Prostate gland (tissue), 2 donors: ENCODE data around the gene CMC4. TPM values are rescaled to one million over a fixed set of nuclear protein-coding genes. Genes with fewer than 3 reads are reported as not detected.
A peak's percentile ranks its signal among the peaks of the same experiment; 100 is the strongest.

Experiments used
- DNase-seq: peaks from one replicate; pipeline ENCODE4 v3.0.0-alpha.2; 2019; ENCODE audit warnings: low spot score
- H3K27ac ChIP-seq, 2 donors: fragments of 200-600 bp; sonication (generic); 2 replicates each; pipeline ENCODE4 v1.5.1; 2017 to 2019
- H3K27me3 ChIP-seq: fragments of 200-600 bp; sonication (generic); replicated peaks from 2 replicates; pipeline ENCODE4 v1.5.1; 2019; ENCODE audit not compliant: insufficient read depth
- H3K36me3 ChIP-seq, 2 donors: fragments of 200-600 bp; sonication (generic); 1 replicate in 1 of 2; 2 replicates in 1 of 2; pipeline versions ENCODE4 v1.5.1 to v1.8.1; 2017 to 2019
- H3K4me1 ChIP-seq: fragments of 200-600 bp; sonication (generic); replicated peaks from 2 replicates; pipeline ENCODE4 v1.5.1; 2019
- H3K4me3 ChIP-seq, 2 donors: fragments of 200-600 bp; sonication (generic); 2 replicates each; pipeline ENCODE4 v1.5.1; 2017 to 2019
- H3K9me3 ChIP-seq: fragments of 200-600 bp; sonication (generic); 2 replicates; pipeline ENCODE4 v1.5.1; 2017
- POLR2A ChIP-seq: fragments of 450-650 bp; IDR thresholded peaks from one replicate; pipeline ENCODE4 v1.6.1; 2016; ENCODE audit warnings: antibody characterized with exemption, mild to moderate bottlenecking
- POLR2AphosphoS5 ChIP-seq: sonication (generic); formaldehyde crosslinking; IDR thresholded peaks from one replicate; pipeline ENCODE4 v1.6.1; 2017; ENCODE audit warnings: antibody characterized with exemption
- WGBS: methylation state at CpG from one replicate; pipeline ENCODE4 v1.1.5; 2018; 5-methylcytosine and 5-hydroxymethylcytosine counted together
- intact Hi-C: fragments of 100-400 bp; cut with DNase I; formaldehyde crosslinking; loops from one replicate; pipeline ENCODE4 v1.14.2; 2022
- total RNA-seq, 2 donors: library from RNA; depleted of rRNA; stranded (reverse); fragments of >200 nt; gene quantifications; one replicate each; pipeline ENCODE4 v1.1.0, GENCODE V29; 2016
- TF ChIP-seq, protein P1 (sequence below), 4 experiments: fragments of 200-600 bp in 2 of 4; fragments of 450-650 bp in 2 of 4; sonication (generic) in 2 of 4; IDR thresholded peaks; 1 replicate in 3 of 4; 2 replicates in 1 of 4; pipeline ENCODE4 v1.5.1; 2016 to 2019; ENCODE audit warnings: antibody characterized with exemption in 4 of 4, mild to moderate bottlenecking in 2 of 4, moderate library complexity in 2 of 4

Gene CMC4
- total RNA-seq, 2 donors from 2014 or later: 23.2 to 27.4 TPM

DNA sequence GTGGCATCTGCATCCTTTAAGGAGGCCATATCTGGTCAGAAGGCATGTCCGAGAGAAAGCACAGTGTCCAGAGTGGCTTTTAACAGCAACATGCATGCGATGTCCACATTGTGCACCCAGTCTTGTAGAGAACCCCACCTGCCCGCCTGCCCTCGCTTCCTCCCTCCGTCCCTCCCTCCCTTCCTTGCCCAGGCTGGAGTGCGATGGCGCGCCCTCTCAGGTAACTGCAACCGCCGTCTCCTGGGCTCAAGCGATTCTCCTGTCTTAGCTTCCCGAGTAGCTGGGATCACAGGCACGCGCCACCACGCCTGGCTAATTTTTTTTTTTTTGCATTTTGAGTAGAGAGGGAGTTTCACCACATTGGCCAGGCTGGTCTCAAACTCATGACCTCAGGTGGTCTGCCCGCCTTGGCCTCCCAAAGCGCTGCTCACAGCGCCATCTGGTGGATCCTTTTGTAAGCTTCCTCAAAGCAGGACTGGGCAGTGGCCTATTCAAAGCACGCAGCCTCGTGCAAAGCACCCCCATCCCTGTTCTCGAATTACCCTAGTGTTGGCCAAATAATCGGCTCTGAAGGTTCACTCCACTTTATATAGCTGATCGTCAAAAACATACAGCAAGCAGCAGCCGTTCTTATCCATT is 15.4 kb upstream of the CMC4 start:
- Histone ChIP-seq H3K27ac (no peak overlapping the region), H3K36me3 (no peaks in the 10 kb centered on the region), H3K27me3 (no peaks in the 10 kb centered on the region), H3K9me3 (no peaks in the 10 kb centered on the region), H3K4me1 (no peaks in the 10 kb centered on the region), H3K4me3 (no peak overlapping the region)
- WGBS: 84% methylated on average over 24 of the region's 24 CpGs
- DNase-seq: no peak
- TF ChIP-seq POLR2A (no peak), POLR2AphosphoS5 (no peak)
- TF ChIP-seq, protein P1, sequence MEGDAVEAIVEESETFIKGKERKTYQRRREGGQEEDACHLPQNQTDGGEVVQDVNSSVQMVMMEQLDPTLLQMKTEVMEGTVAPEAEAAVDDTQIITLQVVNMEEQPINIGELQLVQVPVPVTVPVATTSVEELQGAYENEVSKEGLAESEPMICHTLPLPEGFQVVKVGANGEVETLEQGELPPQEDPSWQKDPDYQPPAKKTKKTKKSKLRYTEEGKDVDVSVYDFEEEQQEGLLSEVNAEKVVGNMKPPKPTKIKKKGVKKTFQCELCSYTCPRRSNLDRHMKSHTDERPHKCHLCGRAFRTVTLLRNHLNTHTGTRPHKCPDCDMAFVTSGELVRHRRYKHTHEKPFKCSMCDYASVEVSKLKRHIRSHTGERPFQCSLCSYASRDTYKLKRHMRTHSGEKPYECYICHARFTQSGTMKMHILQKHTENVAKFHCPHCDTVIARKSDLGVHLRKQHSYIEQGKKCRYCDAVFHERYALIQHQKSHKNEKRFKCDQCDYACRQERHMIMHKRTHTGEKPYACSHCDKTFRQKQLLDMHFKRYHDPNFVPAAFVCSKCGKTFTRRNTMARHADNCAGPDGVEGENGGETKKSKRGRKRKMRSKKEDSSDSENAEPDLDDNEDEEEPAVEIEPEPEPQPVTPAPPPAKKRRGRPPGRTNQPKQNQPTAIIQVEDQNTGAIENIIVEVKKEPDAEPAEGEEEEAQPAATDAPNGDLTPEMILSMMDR (IDR thresholded peaks at IDR 0.05): peak in 3 of 4 experiments; percentile 14 to 35 (median 26)
- intact Hi-C loops: loop anchor here (5.0 kb wide), 1 partner anchor 104 kb away; no protein-coding TSS in a partner anchor

DNA sequence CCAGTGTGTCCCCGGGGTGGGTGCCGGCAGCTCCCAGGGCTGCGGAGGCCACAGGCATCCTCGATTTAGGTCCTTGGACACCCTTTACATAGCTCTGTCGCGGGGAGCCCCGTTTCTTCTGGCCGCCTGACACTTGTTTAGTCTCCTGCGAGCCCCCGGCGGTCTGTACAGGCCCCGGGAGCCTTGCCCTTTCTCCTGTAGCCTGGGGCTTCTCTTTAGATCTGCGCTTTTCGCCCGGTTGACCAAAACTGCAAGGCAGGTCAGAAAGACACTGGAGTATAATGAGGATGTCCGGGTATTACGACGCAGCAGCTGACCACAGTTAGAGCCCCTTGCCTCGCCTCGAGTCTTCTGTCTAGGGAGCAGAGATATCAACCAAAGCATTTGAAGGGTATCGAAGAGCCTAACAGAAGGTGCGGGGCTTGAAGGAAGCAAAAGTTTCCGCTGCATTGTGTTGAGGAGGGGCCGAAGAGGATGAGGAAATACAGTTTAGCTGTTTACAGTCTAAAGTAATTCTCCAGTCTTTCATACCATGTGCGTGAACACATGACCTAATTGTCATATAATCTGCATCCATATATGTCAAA is 851 bp upstream of the CMC4 start:
- H3K9me3 ChIP-seq: no peaks in the 10 kb centered on the region
- H3K27ac ChIP-seq: peak overlapping the region; percentile 69 to 70
- no peaks in the 10 kb centered on the region for H3K36me3 ChIP-seq
- H3K4me3 ChIP-seq: peak overlapping the region; percentile 43 to 54
- 1% methylated on average over 20 of the region's 25 CpGs for WGBS
- intact Hi-C loops: loop anchor here (5.0 kb wide), 1 partner anchor 89 kb away; no protein-coding TSS in a partner anchor
- H3K27me3 ChIP-seq: no peaks in the 10 kb centered on the region
- no peak for DNase-seq
- H3K4me1 ChIP-seq: no peaks in the 10 kb centered on the region
- TF ChIP-seq POLR2A (no peak), POLR2AphosphoS5 (no peak)
- TF ChIP-seq, protein P1 (IDR thresholded peaks at IDR 0.05): no peak

DNA sequence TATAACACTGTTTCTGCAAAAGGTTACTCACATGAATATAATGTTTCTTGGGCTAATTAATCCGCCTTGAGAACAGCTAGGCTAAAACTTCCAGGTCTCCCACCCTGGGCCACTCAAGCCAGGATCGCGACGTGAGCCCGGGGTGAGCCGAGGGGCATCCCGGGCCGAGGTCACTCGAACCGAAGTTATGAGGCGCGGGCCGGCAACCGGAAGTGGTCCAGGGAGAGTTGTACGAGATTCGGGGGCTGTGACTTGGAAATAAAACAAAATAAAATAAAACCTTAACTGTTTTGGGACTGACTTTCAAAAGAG is 317 bp downstream of the CMC4 start:
- Histone ChIP-seq H3K27me3 (no peaks in the 10 kb centered on the region), H3K27ac (peak overlapping the region; percentile 82 to 84), H3K9me3 (no peaks in the 10 kb centered on the region), H3K4me1 (no peaks in the 10 kb centered on the region), H3K36me3 (no peaks in the 10 kb centered on the region), H3K4me3 (peak overlapping the region; percentile 47 to 51)
- intact Hi-C loops: loop anchor here (5.0 kb wide), 1 partner anchor 88 kb away; no protein-coding TSS in a partner anchor
- WGBS: 0% methylated on average over 14 of the region's 16 CpGs
- TF ChIP-seq POLR2A (no peak), POLR2AphosphoS5 (no peak)
- TF ChIP-seq, protein P1 (IDR thresholded peaks at IDR 0.05): no peak
- DNase-seq: no peak

DNA sequence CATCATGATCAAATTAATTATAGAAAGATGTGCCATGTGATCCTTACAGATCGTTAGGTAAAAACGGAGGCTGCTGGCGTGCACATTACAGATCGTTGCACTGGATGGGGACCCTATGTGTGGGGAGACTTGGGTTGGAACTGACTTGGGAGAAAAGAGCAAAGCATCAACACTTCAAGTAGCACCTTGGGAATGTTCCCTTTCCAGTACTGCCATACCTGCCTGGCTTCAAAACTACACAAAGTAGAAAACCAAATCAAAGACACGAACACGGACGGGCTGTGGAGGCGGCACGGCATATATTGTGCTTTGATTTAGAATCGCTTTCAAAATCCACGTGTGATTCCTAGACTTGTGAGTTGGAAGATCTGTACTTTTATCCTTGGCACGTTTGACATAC is 898 bp downstream of the CMC4 start:
- H3K27ac ChIP-seq: peak overlapping the region in 1 of 2 donors; percentile 82

More for the DNA sequence above, 898 bp downstream of the CMC4 start:
- H3K4me3 ChIP-seq: peak overlapping the region; percentile 47 to 51
- 3% methylated on average over 12 of the region's 12 CpGs for WGBS
- no peaks in the 10 kb centered on the region for H3K4me1 ChIP-seq
- DNase-seq: no peak
- no peaks in the 10 kb centered on the region for H3K27me3 ChIP-seq
- H3K36me3 ChIP-seq: no peaks in the 10 kb centered on the region
- H3K9me3 ChIP-seq: no peaks in the 10 kb centered on the region
- TF ChIP-seq POLR2A (no peak), POLR2AphosphoS5 (no peak)
- TF ChIP-seq, protein P1 (IDR thresholded peaks at IDR 0.05): no peak
- intact Hi-C loops: loop anchor here (5.0 kb wide), 1 partner anchor 88 kb away; no protein-coding TSS in a partner anchor
